Heart left ventricle (tissue), 16 donors: ENCODE results near the gene ENTHD1. TPM values are rescaled to one million over a fixed set of nuclear protein-coding genes. Genes with fewer than 3 reads are reported as not detected.

Experiments used
- ATAC-seq, 4 donors: fragments of 200-7000 bp; cut with Tn5 transposase; one replicate each; pipeline ENCODE4 v1.9.1; 2020 to 2022; ENCODE audit warnings: moderate library complexity in 4 of 4, mild to moderate bottlenecking in 3 of 4, moderate number of reproducible peaks in 1 of 4
- DNase-seq, 5 donors: peaks; one replicate each; pipeline ENCODE4 v3.0.0-alpha.2; 2020
- H3K27ac ChIP-seq, 12 donors: fragments of 200-600 bp; sonication (generic) in 4 of 12; one replicate each; pipeline versions ENCODE4 v1.5.0 to v1.8.0; 2016 to 2022; ENCODE audit warnings: mild to moderate bottlenecking in 2 of 12
- H3K27me3 ChIP-seq, 9 donors: fragments of 200-600 bp; sonication (generic) in 2 of 9; one replicate each; pipeline versions ENCODE4 v1.5.1 to v1.8.0; 2016 to 2022; ENCODE audit warnings: mild to moderate bottlenecking in 3 of 9
- H3K36me3 ChIP-seq, 9 donors: fragments of 200-600 bp; sonication (generic) in 2 of 9; one replicate each; pipeline versions ENCODE4 v1.5.0 to v1.8.0; 2018 to 2022; ENCODE audit warnings: mild to moderate bottlenecking in 2 of 9
- H3K4me1 ChIP-seq, 12 donors: fragments of 200-600 bp; sonication (generic) in 4 of 12; one replicate each; pipeline versions ENCODE4 v1.5.0 to v1.8.0; 2016 to 2022; ENCODE audit warnings: mild to moderate bottlenecking in 3 of 12
- H3K4me3 ChIP-seq, 12 donors: fragments of 200-600 bp; sonication (generic) in 4 of 12; one replicate each; pipeline versions ENCODE4 v1.5.0 to v1.8.0; 2017 to 2022; ENCODE audit warnings: mild to moderate bottlenecking in 9 of 12, moderate library complexity in 4 of 12
- H3K9me3 ChIP-seq, 12 donors: fragments of 200-600 bp; sonication (generic) in 4 of 12; one replicate each; pipeline versions ENCODE4 v1.5.0 to v1.8.0; 2016 to 2022; ENCODE audit warnings: mild to moderate bottlenecking in 1 of 12
- CTCF ChIP-seq, 12 donors: fragments of 200-600 bp; sonication (generic) in 4 of 12; IDR thresholded peaks; one replicate each; pipeline versions ENCODE4 v1.5.0 to v1.8.0; 2018 to 2022; ENCODE audit warnings: antibody characterized with exemption in 12 of 12, mild to moderate bottlenecking in 5 of 12
- POLR2A ChIP-seq, 2 donors: fragments of 450-650 bp; IDR thresholded peaks; one replicate each; pipeline ENCODE4 v1.6.1; 2017; ENCODE audit warnings: antibody characterized with exemption in 2 of 2, mild to moderate bottlenecking in 2 of 2, moderate library complexity in 2 of 2
- WGBS, 4 donors: extraction: QIAGEN DNeasy Blood & Tissue Kit in 2 of 4; methylation state at CpG; one replicate each; pipeline versions ENCODE4 v1.1.5 to v1.1.7; 2013 to 2018; 5-methylcytosine and 5-hydroxymethylcytosine counted together
- intact Hi-C, 10 donors: fragments of 100-400 bp; cut with DNase I; formaldehyde crosslinking; loops; one replicate each; pipeline versions ENCODE4 v1.11.1 to v1.14.2; 2022
- polyA plus RNA-seq, 2 donors: library from polyadenylated mRNA; stranded (reverse); fragments of 200-250 nt; gene quantifications; one replicate each; pipeline ENCODE4 v1.2.3, GENCODE V29; 2013
- total RNA-seq, 9 donors: library from RNA; depleted of rRNA in 2 of 9; stranded (reverse); fragments of >200 nt in 2 of 9; fragmentation: NEBNext Ultra II Directional in 3 of 9; extraction: Animal tissue kit (Norgen Biotek cat#: 25700) in 3 of 9; gene quantifications; one replicate each; pipeline versions ENCODE4 v1.1.0 to v1.2.4, GENCODE V29; 2016 to 2023
- donor health status: ischemic (EF 13 %, LVEDD 7.1; RV severe dilation, severe dysfunction).
- donor health status: healthy with polysubstance abuse.
- donor health status: DM: no; HTN: yes; CAD: no.
- donor health status: DM: no; HTN: no; CAD: no.
- donor health status: ischemic (EF 25% LVEDD 6.9; RV normal size, moderate dysfunction).
- donor health status: ischemic (EF 25% LVEDD 5.7; RV mildly dilated, moderate dysfunction).
- donor health status: healthy.
- donor health status: DM: yes; HTN: yes; CAD: no.
- donor health status: ischemic (EF 35%, LVEDD 5.7; RV mildly dilated, moderate dysfunction).
- donor health status: nonischemic (EF 11% LVEDD 7.7; RV severe dilation, severe dysfunction).
- donor health status: DM: yes; HTN: yes; CAD: no.
- donor health status: PGD.
- donor health status: ischemic (EF 29% LVEDD 5.4; RV normal size, mild dysfunction).
- donor health status: nonischemic (EF 23%, LVEDD 6.1; RV moderate dilation, normal function).

Gene ENTHD1
- total and polyA plus RNA-seq, 11 donors: not detected

DNA sequence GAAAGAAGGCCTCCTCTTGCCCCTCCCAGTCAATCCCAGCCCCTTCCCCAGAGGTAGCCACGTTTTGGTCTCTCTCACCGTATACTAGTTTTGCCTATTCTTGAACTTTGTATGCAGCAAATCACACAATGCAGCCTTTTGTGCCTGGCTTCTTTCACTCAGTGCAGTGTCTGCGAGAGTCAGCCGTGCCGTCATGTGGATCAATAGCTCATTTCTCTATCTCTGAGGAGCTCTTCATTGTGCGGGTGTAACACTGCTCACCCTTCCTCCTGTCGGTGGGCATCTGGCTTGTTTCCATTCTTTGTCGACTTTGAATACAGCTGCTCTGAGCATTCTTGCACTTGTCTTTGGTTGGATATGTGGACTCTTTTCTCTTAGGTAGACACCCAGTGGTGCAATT, 176.5 kb downstream of the ENTHD1 start:
- Histone ChIP-seq H3K4me1 (no peaks in the 10 kb centered on the region), H3K36me3 (no peaks in the 10 kb centered on the region), H3K4me3 (no peak overlapping the region), H3K27me3 (peaks cover 0 to 23% (median 3%) of the 10 kb centered on the region in 9 donors), H3K9me3 (no peaks in the 10 kb centered on the region), H3K27ac (no peak overlapping the region)
- TF ChIP-seq POLR2A (IDR thresholded peaks at IDR 0.05) (no peak), CTCF (IDR thresholded peaks at IDR 0.05) (no peak)
- 52 to 62% (median 56%) methylated on average over 8 of the region's 8 CpGs for WGBS, 4 donors
- ATAC-seq (no peak), DNase-seq (no peak)
- intact Hi-C loops: no loop called here

DNA sequence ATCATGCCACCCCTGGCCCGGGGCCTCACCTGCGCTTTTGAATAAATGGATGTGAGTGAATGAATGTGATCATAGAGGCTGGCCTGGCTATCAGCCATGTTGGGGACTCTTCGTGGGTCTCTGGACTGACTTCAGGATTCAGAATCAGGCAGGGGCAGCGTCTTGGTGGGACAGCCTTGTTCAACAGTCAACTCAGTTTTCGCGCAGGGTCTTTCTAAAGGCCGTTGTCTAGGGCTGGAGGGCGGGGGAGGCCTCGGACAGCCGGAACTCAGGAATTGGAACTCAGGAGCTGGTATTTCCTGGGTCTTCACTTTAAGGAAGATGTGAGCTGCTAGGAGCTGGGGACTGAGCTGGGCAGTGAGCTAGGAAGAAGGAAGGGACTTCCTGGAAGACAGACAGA, 177.0 kb downstream of the ENTHD1 start:
- no peaks in the 10 kb centered on the region for H3K9me3 ChIP-seq
- H3K36me3 ChIP-seq: no peaks in the 10 kb centered on the region
- no peak for DNase-seq
- intact Hi-C loops: no loop called here
- H3K4me3 ChIP-seq: no peak overlapping the region
- ATAC-seq: no peak
- H3K27ac ChIP-seq: no peak overlapping the region
- 70 to 79% (median 78%) methylated on average over 10 of the region's 10 CpGs for WGBS, 4 donors
- H3K4me1 ChIP-seq: no peaks in the 10 kb centered on the region
- no peak for TF ChIP-seq CTCF (IDR thresholded peaks at IDR 0.05)
- peaks cover 0 to 24% (median 3%) of the 10 kb centered on the region in 9 donors for H3K27me3 ChIP-seq

DNA sequence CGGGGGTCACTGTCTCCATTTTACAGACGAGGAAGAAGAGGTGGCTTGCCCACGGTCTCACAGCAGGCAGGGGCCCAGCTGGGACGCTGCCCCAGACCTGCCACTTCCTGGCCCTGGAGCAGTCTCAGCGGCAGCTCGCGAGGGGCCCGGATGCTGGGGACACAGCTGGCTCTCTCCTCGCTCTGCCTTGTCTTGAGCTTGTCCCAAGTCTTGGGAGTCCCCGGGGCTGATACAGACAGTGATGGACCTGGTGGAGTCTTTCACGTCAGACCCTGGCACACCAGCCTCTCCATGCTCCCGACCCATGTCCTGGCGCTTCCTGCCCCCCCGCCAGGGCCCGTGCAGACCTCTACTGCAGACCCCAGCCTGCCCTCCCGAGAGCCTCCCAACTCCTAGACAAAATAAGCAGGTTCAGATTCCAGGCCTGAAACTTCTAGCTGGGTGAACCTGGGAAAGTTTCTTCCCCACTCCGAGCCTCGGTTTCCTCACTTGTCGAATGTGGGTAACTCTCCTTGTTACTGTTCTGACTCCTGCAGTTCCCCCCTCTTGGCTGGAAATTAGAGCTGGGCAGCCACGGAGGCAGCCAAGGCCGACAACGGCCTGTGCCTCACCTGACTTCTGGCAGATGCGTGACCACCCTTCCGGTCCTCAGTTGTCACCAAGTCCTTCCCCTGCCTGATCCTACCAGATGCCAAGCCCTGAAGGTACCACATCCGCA, 177.6 kb downstream of the ENTHD1 start:
- peaks cover 0 to 30% (median 4%) of the 10 kb centered on the region in 9 donors for H3K27me3 ChIP-seq
- peaks cover 0 to 3% (median 0%) of the 10 kb centered on the region in 12 donors for H3K4me1 ChIP-seq
- ATAC-seq (no peak), DNase-seq (no peak)
- H3K36me3 ChIP-seq: no peaks in the 10 kb centered on the region
- H3K9me3 ChIP-seq: no peaks in the 10 kb centered on the region
- H3K27ac ChIP-seq: no peak overlapping the region
- no peak overlapping the region for H3K4me3 ChIP-seq
- intact Hi-C loops: no loop called here
- 77 to 81% (median 78%) methylated on average over 25 of the region's 25 CpGs for WGBS, 4 donors
- TF ChIP-seq POLR2A (IDR thresholded peaks at IDR 0.05): no peak
- TF ChIP-seq CTCF (IDR thresholded peaks at IDR 0.05): no peak

DNA sequence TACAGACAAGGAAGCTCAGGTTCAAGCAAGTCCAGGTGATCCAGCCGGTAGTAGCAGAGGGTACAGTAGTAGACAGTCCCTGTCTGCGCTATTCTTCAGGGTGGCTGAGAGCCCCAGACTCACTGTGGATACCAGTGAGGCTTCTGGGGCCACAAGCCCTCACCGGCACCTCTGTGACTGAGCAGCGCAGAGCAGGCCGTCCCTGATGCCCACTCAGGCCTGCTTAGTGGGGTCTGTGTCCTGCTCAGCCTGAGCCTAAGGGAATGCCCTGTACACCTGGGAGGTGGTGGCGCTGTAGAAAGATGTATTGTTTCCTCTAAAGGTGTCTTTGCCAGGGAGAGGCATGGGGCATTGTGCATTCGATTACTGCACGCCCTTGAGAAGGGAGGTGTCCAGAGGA, 179.2 kb downstream of the ENTHD1 start:
- peak in 1 of 4 donors; percentile 25 for ATAC-seq
- no peaks in the 10 kb centered on the region for H3K36me3 ChIP-seq
- no peak for DNase-seq
- peaks cover 0 to 35% (median 6%) of the 10 kb centered on the region in 9 donors for H3K27me3 ChIP-seq
- intact Hi-C loops: no loop called here
- H3K4me1 ChIP-seq: peaks cover 0 to 9% (median 0%) of the 10 kb centered on the region in 12 donors
- H3K9me3 ChIP-seq: no peaks in the 10 kb centered on the region
- TF ChIP-seq POLR2A (IDR thresholded peaks at IDR 0.05) (no peak), CTCF (IDR thresholded peaks at IDR 0.05) (no peak)
- WGBS, 4 donors: 86 to 92% (median 89%) methylated on average over 8 of the region's 8 CpGs
- no peak overlapping the region for H3K4me3 ChIP-seq
- H3K27ac ChIP-seq: no peak overlapping the region
